Right cardiac atrium (tissue), 5 donors: ENCODE data around the gene ZFHX3. TPM values are rescaled to one million over a fixed set of nuclear protein-coding genes. Genes with fewer than 3 reads are reported as not detected.

Source experiments
- ATAC-seq, 2 donors: fragments of 200-7000 bp; cut with Tn5 transposase; one replicate each; pipeline versions ENCODE4 v1.8.0 to v1.9.1; 2020; ENCODE audit warnings: moderate library complexity in 2 of 2, mild to moderate bottlenecking in 1 of 2
- DNase-seq, 3 donors: peaks; one replicate each; pipeline ENCODE4 v3.0.0-alpha.2; 2020
- H3K27ac ChIP-seq: one replicate; pipeline ENCODE4 v1.5.1; 2013; ENCODE audit warnings: mild to moderate bottlenecking, low read length, control low read depth, moderate library complexity
- H3K27me3 ChIP-seq: one replicate; pipeline ENCODE4 v1.6.1; 2013; ENCODE audit not compliant: control insufficient read depth, insufficient read depth
- H3K4me1 ChIP-seq: one replicate; pipeline ENCODE4 v1.6.1; 2013; ENCODE audit warnings: low read length; ENCODE audit not compliant: control insufficient read depth, insufficient read depth
- H3K4me3 ChIP-seq: one replicate; pipeline ENCODE4 v1.5.1; 2013; ENCODE audit warnings: low read length, control low read depth
- H3K9me3 ChIP-seq: one replicate; pipeline ENCODE4 v1.6.1; 2013; ENCODE audit warnings: low read length; ENCODE audit not compliant: control insufficient read depth
- WGBS: extraction: QIAGEN DNeasy Blood & Tissue Kit; methylation state at CpG from one replicate; pipeline ENCODE4 v1.1.7; 2013; 5-methylcytosine and 5-hydroxymethylcytosine counted together
- intact Hi-C, 4 donors: fragments of 100-400 bp; cut with DNase I; formaldehyde crosslinking; loops; one replicate each; pipeline versions ENCODE4 v1.11.0 to v1.14.0; 2022 to 2023
- polyA plus RNA-seq: library from polyadenylated mRNA; stranded (reverse); fragments of 200-250 nt; gene quantifications from one replicate; pipeline ENCODE4 v1.2.3, GENCODE V29; 2013
- total RNA-seq, 4 donors: library from RNA; stranded (reverse); fragmentation: NEBNext Ultra II Directional; extraction: Animal tissue kit (Norgen Biotek cat#: 25700); gene quantifications; one replicate each; pipeline ENCODE4 v1.2.1, GENCODE V29; 2021
- donor health status: healthy with polysubstance abuse.
- donor health status: DM: no; HTN: yes; CAD: no.
- donor health status: DM: no; HTN: no; CAD: no.
- donor health status: DM: no; HTN: yes; CAD: no; lungs with severe emphysema.
- donor health status: DM: yes; HTN: yes; CAD: no.

Gene ZFHX3
- total and polyA plus RNA-seq, 5 donors, result 4.3 to 18.2 (median 9.7) TPM

DNA sequence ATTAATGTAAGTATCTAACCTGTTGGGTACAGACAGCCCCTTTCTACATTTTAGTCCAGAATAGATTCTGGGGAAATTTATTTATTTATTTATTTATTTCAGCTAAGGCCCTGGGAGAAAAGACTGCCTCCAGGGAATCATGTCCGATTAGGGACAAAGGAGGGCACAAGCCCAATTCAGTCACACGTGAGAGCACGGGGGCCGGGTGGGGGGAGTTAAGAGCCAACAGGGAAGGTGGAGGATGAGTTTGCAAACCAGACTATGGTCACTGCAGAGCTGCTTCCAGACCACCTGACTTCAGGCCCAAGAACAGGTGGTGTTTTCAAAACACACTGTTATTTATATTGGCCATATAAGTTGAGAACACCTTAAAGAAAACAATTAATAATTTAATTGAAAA lies 1.6 kb upstream of the ZFHX3 start:
- ATAC-seq (no peak), DNase-seq (no peak)
- intact Hi-C loops, result loop anchor here in 1 of 4 donors (5.0 kb wide), 1 partner anchor 217 kb away; no protein-coding TSS in a partner anchor
- Histone ChIP-seq H3K27ac (peak overlapping the region; percentile 17), H3K4me1 (peaks cover 15% of the 10 kb centered on the region), H3K9me3 (no peaks in the 10 kb centered on the region), H3K27me3 (no peaks in the 10 kb centered on the region), H3K4me3 (no peak overlapping the region)
- WGBS, result 78% methylated on average over 4 of the region's 4 CpGs

DNA sequence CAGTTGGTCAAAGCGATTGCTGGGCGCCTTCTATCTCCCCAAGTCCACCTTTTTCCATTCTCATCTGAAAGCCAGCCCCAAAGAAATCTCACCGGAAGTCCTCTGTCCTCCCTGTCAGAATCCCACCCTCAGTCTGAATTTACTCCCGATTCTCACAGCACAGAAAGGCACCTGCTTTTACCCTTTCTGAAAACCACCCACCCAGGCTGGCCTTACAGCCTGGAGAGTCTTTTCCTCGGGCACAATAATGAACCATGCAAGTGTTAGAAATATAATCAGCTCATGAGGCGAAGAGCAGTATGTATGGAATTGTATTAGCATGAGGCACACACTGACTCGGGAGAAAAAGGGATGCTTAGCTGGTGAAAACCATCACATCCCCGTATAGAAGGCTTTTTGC lies 1.2 kb upstream of the ZFHX3 start:
- WGBS, result 76% methylated on average over 8 of the region's 8 CpGs
- Histone ChIP-seq H3K4me3 (peak overlapping the region; percentile 75), H3K27ac (peak overlapping the region; percentile 82), H3K9me3 (no peaks in the 10 kb centered on the region), H3K4me1 (peaks cover 15% of the 10 kb centered on the region), H3K27me3 (no peaks in the 10 kb centered on the region)
- no peak for ATAC-seq
- DNase-seq, result no peak
- intact Hi-C loops, result loop anchor here in 1 of 4 donors (5.0 kb wide), 1 partner anchor 217 kb away; no protein-coding TSS in a partner anchor

GRCh38 chr16:73048292-73049080 lies 558 bp upstream of the ZFHX3 start:
- intact Hi-C loops, result loop anchor here in 1 of 4 donors (5.0 kb wide), 1 partner anchor 216 kb away; no protein-coding TSS in a partner anchor
- H3K9me3 ChIP-seq, result no peaks in the 10 kb centered on the region
- H3K27me3 ChIP-seq, result no peaks in the 10 kb centered on the region
- ATAC-seq, result peak; percentile 70 to 71
- peak; percentile 82 to 92 (median 87) for DNase-seq
- H3K27ac ChIP-seq, result peak overlapping the region; percentile 97
- peaks cover 15% of the 10 kb centered on the region for H3K4me1 ChIP-seq
- 6% methylated on average over 57 of the region's 57 CpGs for WGBS
- peak overlapping the region; percentile 75 for H3K4me3 ChIP-seq

DNA sequence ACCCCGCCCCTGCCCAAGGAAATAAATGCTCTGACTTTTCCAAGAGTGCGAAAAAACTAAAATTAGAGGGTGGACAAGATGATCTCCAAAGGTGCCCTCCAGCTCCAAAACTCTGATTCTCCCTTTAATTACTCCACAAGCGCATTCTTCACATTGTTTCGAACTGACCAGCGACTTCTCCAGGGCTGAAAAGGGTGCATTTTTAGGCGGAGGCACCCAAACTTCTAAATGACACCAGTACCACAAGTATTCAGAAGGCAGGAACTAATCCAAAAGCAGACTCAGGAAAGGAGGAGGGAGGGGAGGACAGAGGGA lies 750 bp downstream of the ZFHX3 start:
- no peak for DNase-seq
- intact Hi-C loops, result loop anchor here in 1 of 4 donors (5.0 kb wide), 1 partner anchor 215 kb away; no protein-coding TSS in a partner anchor
- Histone ChIP-seq H3K27ac (peak overlapping the region; percentile 86), H3K27me3 (no peaks in the 10 kb centered on the region), H3K4me1 (peaks cover 15% of the 10 kb centered on the region), H3K9me3 (no peaks in the 10 kb centered on the region), H3K4me3 (peak overlapping the region; percentile 75)
- no peak for ATAC-seq
- WGBS, result 56% methylated on average over 6 of the region's 6 CpGs

DNA sequence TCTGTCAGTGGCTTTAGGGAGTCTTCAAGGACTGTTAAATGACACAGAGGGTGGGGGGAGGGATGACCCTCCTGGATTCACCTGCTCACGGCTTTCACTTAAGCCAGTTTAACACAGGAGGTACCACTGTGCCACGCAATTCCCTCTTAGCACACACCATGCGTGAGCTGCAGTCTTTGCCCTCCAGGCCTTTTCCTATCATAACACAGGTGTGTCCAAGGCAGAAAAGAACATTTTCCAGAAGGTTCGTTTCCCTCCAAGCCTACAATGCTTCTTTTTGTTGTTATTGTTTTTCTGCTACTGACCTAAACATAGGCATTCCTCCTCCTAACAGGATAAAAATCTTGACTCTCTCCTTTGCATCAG lies 1.1 kb downstream of the ZFHX3 start:
- peak overlapping the region; percentile 75 for H3K4me3 ChIP-seq
- no peaks in the 10 kb centered on the region for H3K27me3 ChIP-seq
- no peaks in the 10 kb centered on the region for H3K9me3 ChIP-seq
- peaks cover 15% of the 10 kb centered on the region for H3K4me1 ChIP-seq
- DNase-seq (no peak), ATAC-seq (no peak)
- H3K27ac ChIP-seq, result no peak overlapping the region
- WGBS, result 73% methylated on average over 4 of the region's 4 CpGs
- intact Hi-C loops, result loop anchor here in 1 of 4 donors (5.0 kb wide), 1 partner anchor 215 kb away; no protein-coding TSS in a partner anchor

- WGBS, result 58% methylated on average over 8 of the region's 8 CpGs
- Histone ChIP-seq H3K27me3 (no peaks in the 10 kb centered on the region), H3K9me3 (no peaks in the 10 kb centered on the region), H3K4me3 (no peak overlapping the region), H3K27ac (peak overlapping the region; percentile 28), H3K4me1 (peaks cover 15% of the 10 kb centered on the region)
- DNase-seq, result no peak
- ATAC-seq, result no peak
- intact Hi-C loops, result loop anchor here in 1 of 4 donors (5.0 kb wide), 1 partner anchor 214 kb away; no protein-coding TSS in a partner anchor
These were observed 1.6 kb downstream of the ZFHX3 start for GRCh38 chr16:73046202-73046848.

DNA sequence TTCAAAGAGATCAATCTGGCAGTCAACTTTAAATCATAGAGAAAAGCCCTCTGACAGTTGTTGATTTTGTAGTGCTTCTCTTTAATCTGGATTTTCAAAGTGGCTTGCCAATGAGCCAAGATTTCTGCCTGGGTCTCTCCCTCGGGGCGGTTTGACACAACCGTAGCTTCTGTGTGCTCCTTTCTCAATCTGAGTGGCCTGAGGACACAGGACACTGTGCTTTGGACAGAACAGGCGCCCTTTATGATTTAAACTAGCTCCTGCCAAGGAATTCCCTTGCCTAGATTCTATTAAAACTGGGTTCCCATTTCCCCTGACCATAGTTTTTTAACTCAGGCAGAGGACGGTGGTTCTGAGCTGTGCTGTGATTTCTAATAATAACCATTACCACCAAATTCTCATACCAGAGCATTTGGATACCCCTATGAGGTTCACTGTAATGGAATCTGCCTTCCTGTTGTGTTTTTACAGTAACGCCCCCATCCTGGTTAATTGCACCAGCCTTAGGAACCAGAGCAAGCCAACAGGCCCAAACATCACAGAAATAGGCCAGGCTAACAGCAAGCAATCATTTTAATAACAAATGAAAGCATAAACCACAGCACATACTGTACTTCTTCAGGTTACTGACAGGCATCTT lies 4.0 kb downstream of the ZFHX3 start:
- H3K9me3 ChIP-seq, result no peaks in the 10 kb centered on the region
- intact Hi-C loops, result no loop called here
- peaks cover 16% of the 10 kb centered on the region for H3K4me1 ChIP-seq
- 37% methylated on average over 6 of the region's 6 CpGs for WGBS
- H3K4me3 ChIP-seq, result no peak overlapping the region
- DNase-seq (peak in 1 of 3 donors; percentile 72), ATAC-seq (peak; percentile 13 to 25)
- no peaks in the 10 kb centered on the region for H3K27me3 ChIP-seq
- H3K27ac ChIP-seq, result no peak overlapping the region

DNA sequence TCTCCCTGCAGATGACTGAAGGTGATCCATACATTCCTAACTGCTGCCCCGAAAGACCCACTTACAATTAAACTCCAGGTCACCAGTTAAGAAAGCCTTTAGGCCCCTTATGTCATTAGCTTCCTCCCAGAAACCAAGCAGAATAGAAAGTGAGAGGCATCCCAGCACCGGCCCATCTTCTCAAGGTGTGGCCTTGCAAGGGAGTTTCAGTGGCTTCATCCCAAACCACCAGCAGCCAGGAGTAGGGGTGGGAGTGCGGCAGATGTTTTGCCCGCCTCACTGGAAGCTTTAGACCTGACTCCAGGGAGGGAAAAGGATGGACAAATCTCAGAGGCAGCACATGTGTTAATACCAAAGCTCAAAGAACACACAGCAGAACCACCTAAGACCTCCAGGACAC lies 5.1 kb downstream of the ZFHX3 start:
- no peak overlapping the region for H3K4me3 ChIP-seq
- DNase-seq, result no peak
- no peak overlapping the region for H3K27ac ChIP-seq
- ATAC-seq, result no peak
- H3K27me3 ChIP-seq, result no peaks in the 10 kb centered on the region
- intact Hi-C loops, result no loop called here
- WGBS, result 90% methylated on average over 4 of the region's 4 CpGs
- H3K4me1 ChIP-seq, result peaks cover 19% of the 10 kb centered on the region
- H3K9me3 ChIP-seq, result no peaks in the 10 kb centered on the region

GRCh38 chr16:73041676-73042075 lies 6.3 kb downstream of the ZFHX3 start:
- no peaks in the 10 kb centered on the region for H3K27me3 ChIP-seq
- DNase-seq, result no peak
- H3K9me3 ChIP-seq, result no peaks in the 10 kb centered on the region
- peaks cover 19% of the 10 kb centered on the region for H3K4me1 ChIP-seq
- no peak overlapping the region for H3K27ac ChIP-seq
- 81% methylated on average over 4 of the region's 4 CpGs for WGBS
- ATAC-seq, result no peak
- intact Hi-C loops, result no loop called here
- H3K4me3 ChIP-seq, result no peak overlapping the region

DNA sequence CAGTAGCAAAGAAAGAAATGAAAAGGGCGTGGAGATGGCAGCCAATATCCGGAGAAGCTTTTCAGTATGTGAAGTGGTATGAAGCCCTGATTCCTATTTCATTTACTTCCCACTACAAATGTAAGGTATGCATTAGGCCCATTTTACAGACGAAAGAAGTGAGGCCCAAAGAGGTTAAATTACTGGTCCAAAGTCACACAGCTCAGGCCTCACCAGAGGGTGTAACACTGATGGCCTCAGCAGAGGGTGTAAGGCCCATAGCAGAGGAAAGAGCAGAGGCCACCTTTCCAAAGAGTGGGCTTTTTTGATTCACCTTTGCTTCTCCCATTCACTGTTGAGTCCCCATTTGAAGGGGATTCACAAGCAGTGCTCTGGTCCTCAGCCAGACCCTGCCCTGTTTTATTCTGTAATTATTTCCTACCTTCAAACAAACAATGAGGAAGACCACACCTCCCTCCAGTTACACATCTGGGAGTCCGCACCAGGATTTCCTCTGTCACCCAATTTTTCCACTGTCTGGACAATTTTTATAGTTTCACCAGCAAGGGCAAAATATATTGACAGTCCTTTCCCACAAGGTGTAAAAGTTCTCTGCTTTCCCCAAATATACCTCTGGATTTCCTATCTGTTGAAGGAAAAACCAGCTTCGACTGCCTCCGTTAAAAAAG lies 7.1 kb downstream of the ZFHX3 start:
- Histone ChIP-seq H3K27me3 (no peaks in the 10 kb centered on the region), H3K27ac (no peak overlapping the region), H3K9me3 (no peaks in the 10 kb centered on the region), H3K4me3 (no peak overlapping the region), H3K4me1 (peaks cover 24% of the 10 kb centered on the region)
- DNase-seq (no peak), ATAC-seq (no peak)
- intact Hi-C loops, result no loop called here
- WGBS, result 92% methylated on average over 6 of the region's 6 CpGs
